K562 (cell line): ENCODE measurements around the gene FGD6. TPM values are rescaled to one million over a fixed set of nuclear protein-coding genes. Genes with fewer than 3 reads are reported as not detected.

Experiments
- ATAC-seq: fragments of 200-7000 bp; cut with Tn5 transposase; 3 replicates; pipeline ENCODE4 v1.9.1; 2020; ENCODE audit warnings: moderate library complexity
- BruUV-seq: library from RNA; stranded (reverse); fragments of 400-500 nt; replicated peaks from 2 replicates; lab custom pipeline; 2021; lab: Mats Ljungman, UMichigan
- CTCF ChIA-PET: fragments of 300-600 bp; formaldehyde crosslinking; extraction: SDS; loops from one replicate; lab custom pipeline; 2021; ENCODE audit warnings: low intra/inter-chr PET ratio; lab: Yijun Ruan, JAX
- POLR2A ChIA-PET: fragments of 300-600, 350-650 bp; sonication (Branson Sonifier 250); formaldehyde crosslinking; extraction: SDS; loops from one replicate; lab custom pipeline; 2021; ENCODE audit warnings: antibody characterized with exemption, inconsistent platforms; lab: Yijun Ruan, JAX
- DNase-seq, 4 experiments: peaks; one replicate each; pipeline versions ENCODE4 v3.0.0 to v3.0.0-alpha.2; 2011 to 2018; ENCODE audit warnings: low spot score in 3 of 4, mixed read lengths in 3 of 4; ENCODE audit errors: extremely low read depth in 1 of 4
- FAIRE-seq: peaks from 2 replicates; lab custom pipeline; 2011; peaks lifted over from hg19 to GRCh38; lab: Jason Lieb, UNC
- H2AFZ ChIP-seq: 2 replicates; pipeline ENCODE4 v1.6.0; 2011; ENCODE audit warnings: low read depth, low read length, control low read depth, inconsistent platforms
- H3K27ac ChIP-seq: fragments of 200-600 bp; 3 replicates; pipeline ENCODE4 v1.8.0; 2011; ENCODE audit warnings: low read depth, mild to moderate bottlenecking, control low read depth, inconsistent platforms, low read length, moderate library complexity, mixed read lengths; ENCODE audit errors: extremely low read depth
- H3K27me3 ChIP-seq, 2 experiments: fragments of 300-600 bp in 1 of 2; 2 replicates in 1 of 2; 3 replicates in 1 of 2; pipeline versions ENCODE4 v1.6.0 to v1.8.0; 2011; ENCODE audit warnings: inconsistent platforms in 2 of 2, low read length in 2 of 2, mild to moderate bottlenecking in 1 of 2, mixed read lengths in 1 of 2, moderate library complexity in 1 of 2; ENCODE audit not compliant: control insufficient read depth in 2 of 2, insufficient read depth in 2 of 2
- H3K36me3 ChIP-seq: fragments of 300-600 bp; 3 replicates; pipeline ENCODE4 v1.8.0; 2011; ENCODE audit warnings: mild to moderate bottlenecking, low read length, inconsistent platforms; ENCODE audit not compliant: control insufficient read depth, insufficient read depth
- H3K4me1 ChIP-seq, 2 experiments: fragments of 200-600 bp in 1 of 2; replicated peaks in 1 of 2; 2 replicates in 1 of 2; 3 replicates in 1 of 2; pipeline versions ENCODE4 v1.5.1 to v1.8.0; 2011; ENCODE audit warnings: inconsistent platforms in 2 of 2, low read length in 2 of 2, mild to moderate bottlenecking in 1 of 2, mixed read lengths in 1 of 2, moderate library complexity in 1 of 2; ENCODE audit not compliant: control insufficient read depth in 2 of 2, insufficient read depth in 2 of 2
- H3K4me2 ChIP-seq: 2 replicates; pipeline ENCODE4 v1.6.1; 2011; ENCODE audit warnings: low read length, control low read depth, inconsistent platforms, mixed read lengths; ENCODE audit not compliant: insufficient read depth
- H3K4me3 ChIP-seq: fragments of 200-600 bp; sonication (generic), shearing (Covaris generic); 2 replicates; pipeline ENCODE4 v1.5.1; 2016; ENCODE audit warnings: control low read depth, inconsistent platforms
- H3K79me2 ChIP-seq: fragments of 200-600 bp; 3 replicates; pipeline ENCODE4 v1.8.0; 2011; ENCODE audit warnings: low read length, inconsistent platforms; ENCODE audit not compliant: control insufficient read depth, insufficient read depth
- H3K9ac ChIP-seq, 2 experiments: 2 replicates each; pipeline versions ENCODE4 v1.6.0 to v1.6.1; 2011; ENCODE audit warnings: low read depth in 2 of 2, low read length in 2 of 2, control low read depth in 1 of 2, inconsistent platforms in 1 of 2, mild to moderate bottlenecking in 1 of 2, mixed read lengths in 1 of 2; ENCODE audit not compliant: insufficient read depth in 1 of 2
- H3K9me1 ChIP-seq: one replicate; pipeline ENCODE4 v1.6.0; 2011; ENCODE audit warnings: inconsistent platforms, mild to moderate bottlenecking, low read length, moderate library complexity; ENCODE audit not compliant: control insufficient read depth, insufficient read depth
- H3K9me3 ChIP-seq: replicated peaks from 2 replicates; pipeline ENCODE4 v1.5.1; 2011; ENCODE audit warnings: low read depth, low read length, inconsistent platforms; ENCODE audit not compliant: control insufficient read depth, insufficient read depth
- H4K20me1 ChIP-seq: replicated peaks from 2 replicates; pipeline ENCODE4 v1.6.1; 2011; ENCODE audit warnings: low read length, inconsistent platforms, mixed read lengths; ENCODE audit not compliant: control insufficient read depth, insufficient read depth
- MEIS2 ChIP-seq: fragments of 450-650 bp; IDR thresholded peaks from 2 replicates; pipeline ENCODE4 v1.6.1; 2014; ENCODE audit warnings: mild to moderate bottlenecking; ENCODE audit not compliant: partially characterized antibody
- PKNOX1 ChIP-seq: fragments of 450-650 bp; IDR thresholded peaks from 2 replicates; pipeline ENCODE4 v1.6.1; 2016
- ZBTB43 ChIP-seq: sonication (generic); formaldehyde crosslinking; IDR thresholded peaks from 2 replicates; pipeline ENCODE4 v1.8.0; 2023; ENCODE audit warnings: mild to moderate bottlenecking, missing genetic modification reagents
- ZNF830 ChIP-seq: fragments of 250-450 bp; sonication (Bioruptor Pico); IDR thresholded peaks from 2 replicates; pipeline ENCODE4 v1.5.0; 2021; ENCODE audit warnings: mild to moderate bottlenecking
- WGBS: fragments of 100-300 bp; shearing (Covaris generic); methylation state at CpG from one replicate; pipeline ENCODE4 v1.1.6; 2016; ENCODE audit warnings: low coverage, mixed read lengths; ENCODE audit not compliant: insufficient coverage; ENCODE audit errors: missing lambda C conversion rate; 5-methylcytosine and 5-hydroxymethylcytosine counted together
- in situ Hi-C: fragments of 300-500 bp; cut with MboI; formaldehyde crosslinking; loops from 4 replicates; pipeline ENCODE4 v1.15.0; 2018; ENCODE audit warnings: inconsistent platforms, mixed read lengths
- intact Hi-C: fragments of 100-400 bp; cut with micrococcal nuclease; formaldehyde crosslinking; loops from 2 replicates; pipeline ENCODE4 v1.14.2; 2022
- polyA plus RNA-seq, 8 experiments: library from polyadenylated mRNA; depleted of rRNA in 4 of 8; stranded (reverse) in 5 of 8; unstranded in 3 of 8; fragments of >200 nt; fragmentation: Nextera tagmentation in 2 of 8; fragmentation: Illumina TruSeq in 1 of 8; extraction: Ambion mirVana in 2 of 8; extraction: Trizol in 1 of 8; gene quantifications; 2 replicates each; pipeline versions ENCODE4 v1.2.1 to v1.2.3, GENCODE V29; 2011 to 2014; ENCODE audit warnings: inconsistent platforms in 1 of 8, missing spikeins in 1 of 8
- total RNA-seq, 7 experiments: library from RNA; depleted of rRNA in 6 of 7; stranded (reverse); fragments of >200 nt in 6 of 7; fragmentation: Illumina TruSeq in 2 of 7; extraction: Trizol in 2 of 7; gene quantifications; 2 replicates each; pipeline versions ENCODE4 v1.2.1 to v1.2.3, GENCODE V29; 2011 to 2021; ENCODE audit warnings: low replicate concordance in 1 of 7
- TF ChIP-seq, protein P1 (sequence below), 2 experiments: IDR thresholded peaks in 1 of 2; conservative IDR thresholded peaks in 1 of 2; 2 replicates each; pipeline ENCODE4 v1.6.1; 2016; ENCODE audit warnings: low read depth in 2 of 2, mild to moderate bottlenecking in 1 of 2, missing compliant biosample characterization in 1 of 2, missing genetic modification characterization in 1 of 2, moderate library complexity in 1 of 2

Gene FGD6
- total and polyA plus RNA-seq, 9 of the 15 experiments (the other 6 are each of a cell fraction or from before 2014, with no cell fraction given), result 1.5 to 11.1 (median 5.8) TPM

DNA sequence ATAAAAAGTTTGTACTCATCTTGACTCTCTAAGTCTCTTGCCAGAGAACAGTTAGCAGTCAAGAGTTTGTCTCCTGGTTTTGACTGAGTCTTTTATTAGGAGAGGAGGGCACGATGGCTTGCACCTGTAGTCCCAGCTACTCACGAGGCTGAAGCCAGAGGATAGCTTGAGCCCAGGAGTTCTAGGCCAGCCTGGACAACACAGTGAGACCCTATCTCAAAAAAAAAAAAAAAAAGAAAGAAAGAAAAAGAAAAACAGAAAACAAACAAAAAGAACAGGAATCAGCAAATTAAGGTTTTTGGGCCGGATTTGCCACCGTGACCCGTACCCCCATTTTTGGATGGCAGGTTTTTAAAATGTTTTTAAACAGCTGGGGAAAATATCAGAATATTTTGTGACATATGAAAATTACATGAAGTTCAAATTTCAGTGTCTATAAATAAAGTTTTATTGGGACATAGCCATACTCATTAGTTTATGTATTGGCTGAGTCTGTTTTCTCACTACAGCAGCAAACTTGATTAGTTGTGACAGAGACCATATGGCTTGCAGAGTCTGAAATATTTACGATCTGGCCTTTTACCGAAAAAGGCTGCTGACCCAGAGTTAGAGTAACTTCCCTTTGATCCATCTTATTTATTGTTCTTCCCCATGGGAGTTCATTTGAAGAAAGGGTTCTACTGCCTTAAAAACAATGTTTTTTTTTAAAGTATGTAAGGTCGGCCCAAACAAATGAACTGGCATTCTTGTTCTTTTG, 31.5 kb upstream of the FGD6 start (continued):
- TF ChIP-seq, protein P1, sequence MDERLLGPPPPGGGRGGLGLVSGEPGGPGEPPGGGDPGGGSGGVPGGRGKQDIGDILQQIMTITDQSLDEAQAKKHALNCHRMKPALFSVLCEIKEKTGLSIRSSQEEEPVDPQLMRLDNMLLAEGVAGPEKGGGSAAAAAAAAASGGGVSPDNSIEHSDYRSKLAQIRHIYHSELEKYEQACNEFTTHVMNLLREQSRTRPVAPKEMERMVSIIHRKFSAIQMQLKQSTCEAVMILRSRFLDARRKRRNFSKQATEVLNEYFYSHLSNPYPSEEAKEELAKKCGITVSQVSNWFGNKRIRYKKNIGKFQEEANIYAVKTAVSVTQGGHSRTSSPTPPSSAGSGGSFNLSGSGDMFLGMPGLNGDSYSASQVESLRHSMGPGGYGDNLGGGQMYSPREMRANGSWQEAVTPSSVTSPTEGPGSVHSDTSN (CRISPR knock-in tag; IDR thresholded peaks at IDR 0.05; ENCODE audit: low read depth), result no peak
- TF ChIP-seq, protein P1 (tag; conservative IDR thresholded peaks at IDR 0.05; ENCODE audit: low read depth), result peak; percentile 58

- no peak overlapping the region for H3K27ac ChIP-seq
- ATAC-seq (no peak), DNase-seq (no peak), FAIRE-seq (no peak)
- no peak overlapping the region for H3K9ac ChIP-seq
- H3K4me1 ChIP-seq, result peaks cover 3 to 5% of the 10 kb centered on the region in 2 experiments; a peak in 2 of 5 replicates
- H3K9me3 ChIP-seq, result no peaks in the 10 kb centered on the region
- in situ Hi-C loops, result no loop called here
- ChIA-PET POLR2A (interaction anchor here (0.9 to 1.7 kb wide), 2 partner anchors 18 to 227 kb away, joined by 3 to 4 read pairs; no protein-coding TSS in a partner anchor), CTCF (no interaction called here)
- H2AFZ ChIP-seq, result no peak overlapping the region
- no peak overlapping the region for H3K4me3 ChIP-seq
- intact Hi-C loops, result no loop called here
- peaks cover 18% of the 10 kb centered on the region for H3K36me3 ChIP-seq
- no peaks in the 10 kb centered on the region for H3K27me3 ChIP-seq
- BruUV-seq, result no TSS peak
- WGBS, result 89% methylated on average over 1 of the region's 1 CpG
- H3K79me2 ChIP-seq, result peaks cover 32% of the 10 kb centered on the region
- no peaks in the 10 kb centered on the region for H3K9me1 ChIP-seq
- H3K4me2 ChIP-seq, result no peak overlapping the region
- no peaks in the 10 kb centered on the region for H4K20me1 ChIP-seq
- TF ChIP-seq ZNF830 (CRISPR knock-in tag) (no peak), MEIS2 (peak; percentile 68), PKNOX1 (0 out of 2 replicates have a peak, but pooled peaks have one; percentile 13), ZBTB43 (no peak)
- TF ChIP-seq, protein P1 (CRISPR knock-in tag; IDR thresholded peaks at IDR 0.05; ENCODE audit: low read depth), result no peak
- TF ChIP-seq, protein P1 (tag; conservative IDR thresholded peaks at IDR 0.05; ENCODE audit: low read depth), result peak; percentile 57
Observed at GRCh38 chr12:95248095-95248494, 30.8 kb upstream of the FGD6 start.
